GM19239 (cell line): ENCODE results near the gene UGT1A10.
A peak's percentile ranks its signal among the peaks of the same experiment; 100 is the strongest.
"Not testable (repeated sequence)": the region's sequence is repeated elsewhere in the genome, so short reads cannot be mapped to it uniquely, and the experiment has no call there.

Source experiments
- DNase-seq: peaks from one replicate; pipeline ENCODE4 v3.0.0; 2011; ENCODE audit warnings: low spot score; ENCODE audit not compliant: insufficient read length
- FAIRE-seq: peaks from 2 replicates; lab custom pipeline; 2011; peaks lifted over from hg19 to GRCh38; lab: Jason Lieb, UNC

UGT1A10 gene

DNA sequence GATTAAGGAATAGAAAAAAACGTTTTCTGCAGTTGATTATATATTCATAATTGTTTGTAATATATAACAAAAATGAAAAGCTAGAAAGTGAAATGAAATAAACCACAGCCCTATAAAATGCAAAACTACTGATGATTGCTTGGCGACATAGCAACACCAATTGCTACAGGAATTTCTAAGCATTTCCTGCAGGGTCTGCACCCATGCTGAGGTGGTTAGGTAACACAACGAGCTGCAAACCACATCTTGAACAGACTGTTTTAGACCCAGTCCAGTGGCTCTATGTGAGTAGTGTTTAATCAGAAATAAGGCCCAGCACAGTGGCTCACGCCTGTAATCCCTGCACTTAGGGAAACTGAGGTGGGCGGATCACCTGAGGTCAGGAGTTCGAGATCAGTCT is 18.3 kb downstream of the UGT1A10 start:
- DNase-seq = no peak
- FAIRE-seq = no peak

GRCh38 chr2:233655043-233655442 is 18.8 kb downstream of the UGT1A10 start:
- FAIRE-seq = no peak
- no peak for DNase-seq

DNA sequence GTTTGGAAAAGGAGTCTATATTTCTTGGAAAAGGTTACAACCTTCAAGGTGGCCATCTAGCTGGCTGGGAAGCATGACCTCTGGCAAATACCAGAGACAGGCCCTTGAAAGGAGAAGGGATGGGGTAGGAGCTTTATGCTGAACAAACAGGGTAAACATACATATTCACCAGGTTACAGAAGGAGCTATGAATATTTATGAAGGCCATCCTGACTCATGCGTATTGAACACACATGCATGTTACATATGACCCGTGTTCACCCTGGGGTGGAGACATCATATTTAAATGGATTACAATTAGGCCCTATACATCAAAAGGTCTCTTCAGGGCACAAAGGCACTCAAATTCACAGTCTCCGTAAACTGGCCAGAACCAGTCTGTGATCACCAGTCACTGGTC is 19.7 kb downstream of the UGT1A10 start:
- DNase-seq = not testable (repeated sequence)
- peak; percentile 68 for FAIRE-seq

- DNase-seq (no peak), FAIRE-seq (no peak)
These were observed 20.2 kb downstream of the UGT1A10 start for GRCh38 chr2:233656443-233656842.

GRCh38 chr2:233658610-233659009 is 22.4 kb downstream of the UGT1A10 start:
- no peak for DNase-seq
- FAIRE-seq = no peak

- FAIRE-seq (no peak), DNase-seq (no peak)
These were observed 27.7 kb downstream of the UGT1A10 start for GRCh38 chr2:233663911-233664310.

GRCh38 chr2:233668605-233669260 is 32.5 kb downstream of the UGT1A10 start:
- no peak for DNase-seq
- no peak for FAIRE-seq

DNA sequence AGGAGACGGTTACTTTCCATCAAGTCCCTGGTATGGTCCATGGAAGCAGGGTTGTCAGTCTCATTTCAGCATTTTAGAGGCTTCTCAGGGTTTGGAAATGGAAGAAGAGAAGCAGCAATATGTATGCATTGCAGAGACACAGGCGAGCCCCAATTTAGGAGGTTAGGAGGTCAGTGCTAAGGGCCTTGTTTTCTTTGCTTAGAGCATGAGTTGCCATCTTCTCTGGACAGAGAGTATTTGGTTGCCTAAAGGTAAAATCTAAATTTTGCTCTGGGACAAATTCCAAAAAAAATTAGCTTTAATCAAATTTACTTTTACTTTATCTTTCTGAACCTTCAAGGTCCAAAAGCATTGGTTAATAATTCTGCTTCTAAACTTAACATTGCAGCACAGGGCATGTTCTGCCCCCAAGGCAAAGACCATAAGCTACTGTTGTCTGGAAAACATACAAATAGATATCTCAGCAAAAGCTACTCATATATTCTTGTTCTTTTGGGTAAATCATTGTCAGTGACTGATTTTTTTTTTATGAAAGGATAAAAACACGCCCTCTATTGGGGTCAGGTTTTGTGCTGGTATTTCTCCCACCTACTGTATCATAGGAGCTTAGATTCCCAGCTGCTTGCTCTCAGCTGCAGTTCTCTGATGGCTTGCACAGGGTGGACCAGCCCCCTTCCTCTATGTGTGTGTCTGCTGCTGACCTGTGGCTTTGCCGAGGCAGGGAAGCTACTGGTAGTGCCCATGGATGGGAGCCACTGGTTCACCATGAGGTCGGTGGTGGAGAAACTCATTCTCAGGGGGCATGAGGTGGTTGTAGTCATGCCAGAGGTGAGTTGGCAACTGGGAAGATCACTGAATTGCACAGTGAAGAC is 35.3 kb downstream of the UGT1A10 start, which contains the start of gene UGT1A9:
Gene UGT1A9, plus strand, starts transcription at position 609 of the 872 bp plus-strand sequence. Its CDS starts 37 bp downstream, at position 646.
- DNase-seq = no peak
- FAIRE-seq = no peak

GRCh38 chr2:233672886-233673285 is 36.6 kb downstream of the UGT1A10 start:
- DNase-seq (no peak), FAIRE-seq (no peak)

DNA sequence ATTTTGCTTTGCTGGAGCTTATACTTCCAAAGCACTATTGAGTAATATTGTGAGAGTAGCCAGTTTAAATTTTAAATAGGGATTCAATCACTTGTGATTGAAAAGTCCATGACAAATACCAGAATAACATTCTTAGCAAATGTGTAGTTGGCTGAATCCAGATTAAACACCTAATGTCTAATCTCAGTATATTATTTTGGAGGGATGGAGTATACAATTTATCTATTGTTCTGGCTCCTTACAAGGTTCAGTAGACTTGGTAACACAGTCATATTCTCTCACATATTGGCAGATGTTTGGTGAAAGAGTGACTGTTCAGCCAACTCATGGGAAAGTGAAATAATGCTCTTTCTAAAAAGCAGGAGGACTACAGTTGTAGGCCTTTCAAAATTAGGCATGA is 37.6 kb downstream of the UGT1A10 start:
- no peak for FAIRE-seq

DNA sequence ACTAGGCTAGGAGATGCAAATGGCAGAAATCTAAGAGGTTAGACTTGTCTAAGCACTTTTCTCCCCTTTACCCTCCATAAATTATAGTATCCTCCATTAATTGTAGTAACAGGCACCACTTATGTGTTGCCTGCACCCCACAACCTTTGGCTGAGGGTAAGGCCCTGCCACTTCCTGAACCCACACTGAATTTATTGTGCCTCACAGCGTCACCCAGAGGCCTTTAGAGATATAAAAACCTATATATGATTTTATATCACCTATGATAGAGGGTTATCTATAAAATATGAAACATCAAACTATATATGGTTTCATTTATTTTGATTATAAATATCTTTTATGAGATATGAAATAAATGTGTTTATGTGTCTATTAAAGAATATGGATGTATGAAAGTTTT is 38.1 kb downstream of the UGT1A10 start:
- FAIRE-seq (no peak), DNase-seq (no peak)

More for the DNA sequence above, 37.6 kb downstream of the UGT1A10 start:
- no peak for DNase-seq

DNA sequence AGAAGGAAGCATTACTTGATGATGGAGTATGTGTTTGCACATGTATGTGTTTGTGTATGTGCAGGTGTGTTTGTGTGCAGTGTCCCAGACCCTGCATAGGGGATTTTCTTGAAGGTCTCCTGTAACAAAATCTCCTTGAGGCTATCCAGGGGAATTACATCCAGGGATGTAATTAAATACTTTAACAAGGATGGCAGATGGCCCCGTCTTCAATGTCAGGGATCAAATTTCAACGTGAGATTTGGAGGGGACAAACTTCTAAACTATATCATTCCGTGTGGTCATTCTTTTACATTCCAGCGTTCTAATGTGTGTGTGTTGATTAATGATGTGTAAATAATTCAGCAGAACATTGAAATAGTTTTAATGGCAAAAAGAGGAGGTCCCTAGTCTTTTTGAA is 38.7 kb downstream of the UGT1A10 start:
- no peak for FAIRE-seq
- DNase-seq = no peak

GRCh38 chr2:233676046-233676445 is 39.8 kb downstream of the UGT1A10 start:
- FAIRE-seq = no peak
- no peak for DNase-seq

DNA sequence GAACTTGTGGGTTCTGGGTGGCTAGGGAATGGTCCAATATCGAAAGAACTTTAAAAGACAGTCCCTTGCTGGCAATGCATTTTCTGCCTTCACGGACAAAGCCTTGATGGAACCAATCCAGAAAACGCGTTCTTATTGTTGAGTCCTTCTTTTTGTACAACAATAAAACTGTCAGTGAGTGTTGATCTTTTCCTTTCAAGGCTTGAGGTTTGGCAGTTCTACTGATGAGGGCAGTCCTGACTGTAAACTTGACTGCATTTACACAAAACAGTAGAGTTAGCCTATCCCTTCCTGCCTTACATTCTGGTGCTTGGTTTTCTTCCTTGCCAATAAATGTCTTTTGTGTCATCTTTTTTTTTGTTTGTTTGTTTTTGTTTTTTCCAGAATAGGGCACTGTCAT is 42.9 kb downstream of the UGT1A10 start:
- DNase-seq (no peak), FAIRE-seq (no peak)

GRCh38 chr2:233680361-233681045 is 44.3 kb downstream of the UGT1A10 start:
- no peak for FAIRE-seq

GRCh38 chr2:233681521-233682099 is 45.4 kb downstream of the UGT1A10 start, which contains the start of gene UGT1A7:
TSS of gene UGT1A7 (plus strand) at chr2:233681901. CDS start at chr2:233681938, 37 bp downstream.
- FAIRE-seq (no peak), DNase-seq (no peak)

More at GRCh38 chr2:233680361-233681045, 44.3 kb downstream of the UGT1A10 start:
- DNase-seq = no peak

DNA sequence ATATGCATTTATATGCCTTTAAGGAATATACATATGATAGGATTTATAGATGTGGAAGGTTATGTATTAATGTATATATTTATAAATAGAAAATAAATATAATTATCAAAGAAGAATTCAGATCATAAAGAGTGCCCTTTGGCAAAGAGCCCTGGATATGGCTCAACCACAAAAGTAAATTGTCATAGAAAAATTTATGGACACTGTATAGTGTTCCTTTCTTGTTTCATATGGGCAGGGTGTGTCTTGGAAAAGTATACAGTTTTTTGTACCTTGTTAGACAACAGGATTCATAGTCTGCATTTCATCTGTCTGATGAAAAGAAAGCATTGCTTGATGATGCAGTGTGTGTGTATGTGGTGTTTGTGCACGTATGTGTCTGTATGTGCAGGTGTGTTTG is 48.4 kb downstream of the UGT1A10 start:
- DNase-seq (no peak), FAIRE-seq (no peak)

DNA sequence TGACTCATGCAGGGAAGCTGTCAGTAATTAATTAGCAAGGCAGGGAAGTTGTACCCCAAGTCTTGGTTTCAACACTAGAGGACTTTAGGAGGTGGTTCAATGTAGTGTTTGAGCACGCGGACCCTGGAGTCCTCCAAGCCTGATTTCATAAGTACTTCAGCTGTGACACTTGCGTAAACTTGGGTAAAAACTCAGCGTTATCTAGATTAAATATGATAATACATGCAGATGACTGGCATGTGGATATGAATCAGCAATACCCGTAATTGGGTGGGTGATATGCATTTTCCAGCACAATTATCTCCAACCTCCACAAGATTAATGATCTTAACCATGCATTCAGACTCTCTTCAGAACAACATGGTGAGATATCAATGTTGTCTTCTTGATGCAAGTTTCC is 50.7 kb downstream of the UGT1A10 start:
- FAIRE-seq (no peak), DNase-seq (no peak)

DNA sequence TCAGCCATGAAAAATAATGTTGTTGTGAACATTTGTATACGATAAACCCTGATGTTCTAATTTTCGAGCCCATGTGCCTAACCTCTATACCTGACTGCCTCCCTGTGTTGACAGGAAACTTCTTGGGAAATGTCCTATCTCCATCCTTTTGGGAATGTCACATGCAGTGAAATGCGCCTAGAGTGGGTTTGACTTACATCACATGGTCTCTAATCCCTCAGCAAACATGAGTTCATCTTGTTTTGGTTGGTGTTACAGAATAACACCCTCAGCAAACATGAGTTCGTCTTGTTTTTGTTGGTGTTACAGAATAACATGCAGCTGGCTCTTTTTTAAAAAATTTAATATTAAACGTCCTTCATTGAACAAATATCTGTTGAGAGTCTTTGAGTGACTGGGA is 52.1 kb downstream of the UGT1A10 start:
- DNase-seq = no peak
- FAIRE-seq = no peak

GRCh38 chr2:233689031-233689430 is 52.8 kb downstream of the UGT1A10 start:
- no peak for FAIRE-seq
- DNase-seq = no peak
